Dermis microvascular lymphatic vessel endothelial cell (primary cell): ENCODE results near the gene RPL10A. TPM values are rescaled to one million over a fixed set of nuclear protein-coding genes. Genes with fewer than 3 reads are reported as not detected.

Experiments used
- DNase-seq, 2 donors: peaks; one replicate each; pipeline versions ENCODE4 v3.0.0 to v3.0.0-alpha.2; 2010; ENCODE audit warnings: low read depth in 2 of 2
- total RNA-seq: library from RNA; depleted of rRNA; stranded (reverse); fragments of >200 nt; gene quantifications from 2 replicates; pipeline ENCODE4 v1.2.1, GENCODE V29; 2014

RPL10A gene
- total RNA-seq, 1 donor from 2014 or later = 1,744 TPM

- no peak for DNase-seq
Measured at GRCh38 chr6:35474942-35475570, 6.9 kb downstream of the RPL10A start.

GRCh38 chr6:35475573-35475972 is 7.4 kb downstream of the RPL10A start:
- DNase-seq = no peak

- no peak for DNase-seq
Measured at GRCh38 chr6:35476004-35476403, 7.8 kb downstream of the RPL10A start.

GRCh38 chr6:35477028-35477427 is 8.8 kb downstream of the RPL10A start:
- DNase-seq = no peak

GRCh38 chr6:35477551-35478179 is 9.5 kb downstream of the RPL10A start:
- DNase-seq = no peak

- no peak for DNase-seq
Measured at GRCh38 chr6:35478259-35478658, 10.1 kb downstream of the RPL10A start.

- DNase-seq = no peak
Measured at GRCh38 chr6:35480176-35480575, 12.0 kb downstream of the RPL10A start.

- no peak for DNase-seq
Measured at GRCh38 chr6:35481226-35481625, 13.0 kb downstream of the RPL10A start.

- DNase-seq = no peak
Measured at GRCh38 chr6:35483062-35483461, 14.9 kb downstream of the RPL10A start.

GRCh38 chr6:35483490-35483889 is 15.3 kb downstream of the RPL10A start:
- no peak for DNase-seq

GRCh38 chr6:35483893-35484645 is 15.9 kb downstream of the RPL10A start:
- no peak for DNase-seq

- peak in 1 of 2 donors; percentile 25 for DNase-seq
Measured at GRCh38 chr6:35484921-35485392, 16.8 kb downstream of the RPL10A start.

- no peak for DNase-seq
Measured at GRCh38 chr6:35485402-35485877, 17.2 kb downstream of the RPL10A start.

- DNase-seq = no peak
Measured at GRCh38 chr6:35486005-35486925, 18.1 kb downstream of the RPL10A start.

GRCh38 chr6:35487658-35488516 is 19.7 kb downstream of the RPL10A start:
- no peak for DNase-seq

GRCh38 chr6:35488517-35488862 is 20.3 kb downstream of the RPL10A start:
- DNase-seq = no peak

GRCh38 chr6:35489066-35489465 is 20.9 kb downstream of the RPL10A start:
- DNase-seq = no peak

GRCh38 chr6:35489995-35490791 is 22.0 kb downstream of the RPL10A start:
- DNase-seq = no peak

GRCh38 chr6:35490821-35491557 is 22.8 kb downstream of the RPL10A start:
- DNase-seq = no peak
